Loucy (cell line): ENCODE results near the gene C4B.
"Not testable (repeated sequence)": the region's sequence is repeated elsewhere in the genome, so short reads cannot be mapped to it uniquely, and the experiment has no call there.

Experiments
- H2AFZ ChIP-seq: fragments of 200-600 bp; sonication (generic); 2 replicates; pipeline ENCODE4 v1.6.0; 2016; ENCODE audit warnings: antibody characterized with exemption, mild to moderate bottlenecking, low read length, moderate library complexity
- H3F3A ChIP-seq: fragments of 200-600 bp; 2 replicates; pipeline ENCODE4 v1.6.0; 2016; ENCODE audit warnings: antibody characterized with exemption, low read depth, mild to moderate bottlenecking
- H3K27me3 ChIP-seq: fragments of 200-600 bp; sonication (generic); 2 replicates; pipeline ENCODE4 v1.6.1; 2014; ENCODE audit warnings: low read length, mild to moderate bottlenecking; ENCODE audit not compliant: insufficient read depth, poor library complexity, severe bottlenecking
- H3K36me3 ChIP-seq: fragments of 200-600 bp; sonication (generic); 2 replicates; pipeline ENCODE4 v1.6.1; 2016; ENCODE audit warnings: low read length; ENCODE audit not compliant: insufficient read depth
- H3K4me1 ChIP-seq: fragments of 200-600 bp; sonication (generic); 2 replicates; pipeline ENCODE4 v1.5.1; 2014; ENCODE audit warnings: low read length, mild to moderate bottlenecking; ENCODE audit not compliant: insufficient read depth, poor library complexity, severe bottlenecking
- H3K4me2 ChIP-seq: fragments of 200-600 bp; sonication (generic); 2 replicates; pipeline ENCODE4 v1.6.0; 2014; ENCODE audit warnings: antibody characterized with exemption, low read length, low read depth, mild to moderate bottlenecking; ENCODE audit not compliant: poor library complexity, severe bottlenecking
- H3K4me3 ChIP-seq: fragments of 200-600 bp; sonication (generic); 2 replicates; pipeline ENCODE4 v1.5.1; 2014; ENCODE audit warnings: low read length, mild to moderate bottlenecking, mixed read lengths; ENCODE audit not compliant: poor library complexity, severe bottlenecking
- H3K79me2 ChIP-seq: fragments of 200-600 bp; sonication (generic); 2 replicates; pipeline ENCODE4 v1.6.1; 2014; ENCODE audit warnings: low read length; ENCODE audit not compliant: insufficient read depth
- H3K9ac ChIP-seq: fragments of 200-600 bp; sonication (generic); 2 replicates; pipeline ENCODE4 v1.6.0; 2014; ENCODE audit warnings: mild to moderate bottlenecking, low read depth, low read length, moderate library complexity; ENCODE audit not compliant: poor library complexity, severe bottlenecking
- H3K9me2 ChIP-seq: fragments of 200-600 bp; sonication (generic); replicated peaks from 2 replicates; pipeline ENCODE4 v1.6.1; 2016; ENCODE audit warnings: low read depth, low read length, mixed read lengths
- H3K9me3 ChIP-seq: fragments of 200-600 bp; sonication (generic); 2 replicates; pipeline ENCODE4 v1.6.1; 2014; ENCODE audit warnings: mild to moderate bottlenecking, antibody characterized with exemption, low read length, low read depth; ENCODE audit not compliant: insufficient read depth
- H4K20me1 ChIP-seq: fragments of 200-600 bp; sonication (generic); 2 replicates; pipeline ENCODE4 v1.6.0; 2014; ENCODE audit warnings: antibody characterized with exemption, low read length, mild to moderate bottlenecking; ENCODE audit not compliant: insufficient read depth, poor library complexity, severe bottlenecking

C4B gene

DNA sequence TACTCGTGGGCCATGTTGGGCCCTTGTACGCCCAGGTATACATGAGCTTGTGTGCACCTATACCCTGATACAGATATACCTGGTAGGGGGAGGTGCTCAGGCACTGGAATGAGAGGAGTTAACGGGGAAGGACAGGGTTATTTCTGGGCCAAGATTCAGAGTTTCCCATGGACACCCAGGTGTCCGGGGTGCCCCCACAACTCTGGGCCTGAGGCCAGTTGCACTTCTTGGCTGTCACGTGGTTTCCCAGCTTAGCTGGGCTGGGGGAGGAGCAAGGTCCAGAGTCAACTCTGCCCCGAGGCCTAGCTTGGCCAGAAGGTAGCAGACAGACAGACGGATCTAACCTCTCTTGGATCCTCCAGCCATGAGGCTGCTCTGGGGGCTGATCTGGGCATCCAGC is 32.9 kb upstream of the C4B start, which contains the start of gene C4A:
Gene C4A, plus strand, starts transcription at position 314 of the 400 bp plus-strand sequence. Its CDS starts 51 bp downstream, at position 365.
- H3K4me3 ChIP-seq, H3K36me3 ChIP-seq: not testable (repeated sequence)

DNA sequence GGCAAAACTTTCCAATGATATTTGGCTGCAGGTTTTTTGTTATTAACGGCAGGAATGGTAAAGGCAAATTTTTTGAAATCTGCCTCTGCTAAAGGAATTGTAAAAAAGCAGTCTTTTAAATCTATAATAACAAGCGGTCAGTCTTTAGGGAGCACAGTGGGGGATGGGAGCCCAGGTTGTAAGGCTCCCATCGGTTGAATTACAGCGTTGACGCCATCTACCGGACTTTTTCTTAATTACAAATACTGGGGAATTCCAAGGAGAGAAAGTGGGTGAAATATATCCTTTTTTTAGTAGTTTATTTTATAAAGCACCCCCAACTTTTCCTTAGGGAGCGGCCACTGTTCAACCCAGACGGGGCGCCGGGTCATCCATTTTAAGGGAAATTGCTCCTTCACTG is 25.2 kb upstream of the C4B start:
- H3K27me3 ChIP-seq, H4K20me1 ChIP-seq, H3K9me3 ChIP-seq, H3F3A ChIP-seq, H3K9me2 ChIP-seq, H3K4me1 ChIP-seq, H3K36me3 ChIP-seq, H3K4me2 ChIP-seq, H2AFZ ChIP-seq, H3K79me2 ChIP-seq, H3K4me3 ChIP-seq, H3K9ac ChIP-seq: not testable (repeated sequence)

More for the DNA sequence above, 32.9 kb upstream of the C4B start, which contains the start of gene C4A:
- H3F3A ChIP-seq, H2AFZ ChIP-seq, H3K9me3 ChIP-seq, H3K27me3 ChIP-seq, H3K9ac ChIP-seq, H3K4me2 ChIP-seq, H4K20me1 ChIP-seq, H3K9me2 ChIP-seq, H3K79me2 ChIP-seq: not testable (repeated sequence)
- H3K4me1 ChIP-seq, result peaks cover 15% of the 10 kb centered on the region

DNA sequence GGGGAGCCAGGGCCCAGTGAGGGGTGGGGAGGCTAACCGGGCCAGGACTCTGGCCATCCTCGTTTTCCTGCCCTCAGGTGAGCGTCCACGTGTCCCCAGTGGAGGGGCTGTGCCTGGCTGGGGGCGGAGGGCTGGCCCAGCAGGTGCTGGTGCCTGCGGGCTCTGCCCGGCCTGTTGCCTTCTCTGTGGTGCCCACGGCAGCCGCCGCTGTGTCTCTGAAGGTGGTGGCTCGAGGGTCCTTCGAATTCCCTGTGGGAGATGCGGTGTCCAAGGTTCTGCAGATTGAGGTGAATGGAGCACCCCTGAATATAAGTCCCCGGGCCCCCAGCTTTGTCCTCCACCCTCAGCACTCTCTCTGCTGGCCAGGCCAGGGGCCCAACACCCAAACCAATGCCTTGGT is 20.2 kb upstream of the C4B start:
- H3K9me3 ChIP-seq, H3K9ac ChIP-seq, H3K4me1 ChIP-seq, H3F3A ChIP-seq, H3K9me2 ChIP-seq, H3K4me2 ChIP-seq, H3K36me3 ChIP-seq, H4K20me1 ChIP-seq, H3K27me3 ChIP-seq, H3K4me3 ChIP-seq, H3K79me2 ChIP-seq, H2AFZ ChIP-seq: not testable (repeated sequence)

DNA sequence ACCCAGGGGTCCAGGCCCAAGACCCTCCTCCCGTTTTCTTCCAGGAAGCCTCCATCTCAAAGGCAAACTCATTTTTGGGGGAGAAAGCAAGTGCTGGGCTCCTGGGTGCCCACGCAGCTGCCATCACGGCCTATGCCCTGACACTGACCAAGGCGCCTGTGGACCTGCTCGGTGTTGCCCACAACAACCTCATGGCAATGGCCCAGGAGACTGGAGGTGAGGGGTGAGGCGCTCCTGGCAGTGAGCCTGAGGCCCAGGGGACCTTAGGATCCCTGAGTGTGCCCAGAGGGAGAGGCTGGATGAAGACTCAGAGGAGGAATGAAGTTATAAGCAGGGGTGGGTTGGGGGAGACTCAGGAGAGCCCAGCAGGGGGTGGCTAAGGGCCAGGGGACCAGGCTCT is 18.2 kb upstream of the C4B start:
- H3K9ac ChIP-seq, H3K36me3 ChIP-seq, H4K20me1 ChIP-seq, H3K4me3 ChIP-seq, H3K79me2 ChIP-seq, H3K9me2 ChIP-seq, H2AFZ ChIP-seq, H3K4me1 ChIP-seq, H3K9me3 ChIP-seq, H3K4me2 ChIP-seq, H3K27me3 ChIP-seq, H3F3A ChIP-seq: not testable (repeated sequence)

DNA sequence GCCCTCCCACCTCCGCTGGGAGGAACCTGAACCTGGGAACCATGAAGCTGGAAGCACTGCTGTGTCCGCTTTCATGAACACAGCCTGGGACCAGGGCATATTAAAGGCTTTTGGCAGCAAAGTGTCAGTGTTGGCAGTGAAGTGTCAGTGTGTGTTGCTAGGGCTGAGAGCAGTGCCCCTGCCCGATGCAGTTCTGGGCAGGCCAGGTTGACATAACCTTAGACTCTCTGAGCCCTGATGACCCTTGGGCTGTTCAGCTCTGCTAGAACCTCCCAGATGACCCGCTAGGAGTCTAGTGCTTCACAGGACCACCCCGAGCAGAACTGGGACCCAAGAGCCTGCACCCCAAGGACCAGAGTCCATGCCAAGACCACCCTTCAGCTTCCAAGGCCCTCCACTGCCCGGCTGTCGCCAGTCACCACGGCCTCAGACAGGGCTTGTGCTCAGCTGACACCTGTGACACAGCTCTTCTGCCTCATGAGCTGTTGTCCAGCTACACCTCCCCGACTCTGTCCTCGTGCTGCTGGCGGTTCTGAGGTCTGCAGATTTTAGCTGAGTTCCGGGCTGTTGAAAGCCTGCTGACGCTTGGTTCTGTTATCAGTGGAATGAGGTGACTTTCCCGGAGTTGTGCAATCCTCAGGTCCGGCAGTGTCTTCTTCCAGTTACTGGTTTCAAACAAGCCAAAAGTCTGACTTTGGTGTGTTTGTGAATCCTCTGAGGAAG is 11.9 kb upstream of the C4B start:
- H2AFZ ChIP-seq, H3K36me3 ChIP-seq, H3K4me1 ChIP-seq, H3K9ac ChIP-seq, H3K4me2 ChIP-seq, H4K20me1 ChIP-seq, H3F3A ChIP-seq, H3K27me3 ChIP-seq, H3K4me3 ChIP-seq, H3K79me2 ChIP-seq, H3K9me3 ChIP-seq, H3K9me2 ChIP-seq: not testable (repeated sequence)

DNA sequence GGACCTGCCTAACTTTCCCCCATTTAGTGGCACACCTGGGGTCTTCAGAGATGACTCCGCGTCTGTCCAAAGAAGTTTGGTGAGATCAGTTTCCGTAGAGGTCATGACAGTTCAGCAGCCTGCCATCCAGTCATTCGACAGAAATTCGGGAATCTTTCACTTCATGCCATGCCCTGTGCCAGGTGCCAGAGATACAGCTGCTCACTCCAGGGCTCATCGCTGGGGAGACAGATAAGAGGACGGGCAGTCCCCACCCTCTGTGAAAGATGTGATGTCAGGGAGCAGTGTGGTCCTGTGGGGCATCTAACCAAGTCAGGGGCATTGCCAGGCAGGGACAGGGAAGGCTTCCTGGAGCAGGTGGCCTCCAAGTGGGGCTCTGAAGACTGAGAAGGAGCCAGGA is 11.3 kb upstream of the C4B start:
- H3K27me3 ChIP-seq, H3K4me3 ChIP-seq, H4K20me1 ChIP-seq, H3K4me1 ChIP-seq, H3F3A ChIP-seq, H3K36me3 ChIP-seq, H3K9ac ChIP-seq, H3K79me2 ChIP-seq, H3K4me2 ChIP-seq, H3K9me2 ChIP-seq, H3K9me3 ChIP-seq, H2AFZ ChIP-seq: not testable (repeated sequence)

DNA sequence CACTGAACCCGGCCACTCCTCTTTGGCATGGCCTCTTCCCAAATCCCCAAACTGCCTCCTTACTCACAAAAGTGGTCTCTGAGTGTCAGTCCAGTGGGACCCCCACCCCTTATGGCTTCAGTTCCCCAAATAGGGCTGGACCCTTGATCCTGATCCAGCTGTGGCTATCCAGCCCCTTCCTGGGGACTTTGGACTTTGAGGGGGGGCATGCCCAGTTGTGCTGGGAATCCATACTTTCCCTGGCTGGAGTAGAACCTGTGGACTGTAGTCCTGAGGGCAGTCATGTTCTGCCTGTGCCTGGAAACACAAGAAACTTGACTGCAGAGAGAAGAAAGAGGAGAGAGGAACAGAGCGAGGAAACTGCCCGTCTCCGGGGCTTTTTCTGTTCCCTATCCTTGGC is 10.2 kb upstream of the C4B start:
- not testable (repeated sequence) for H3K4me1 ChIP-seq, H3K27me3 ChIP-seq, H2AFZ ChIP-seq, H3K9ac ChIP-seq, H3K9me3 ChIP-seq, H3K9me2 ChIP-seq, H3K79me2 ChIP-seq, H3K4me2 ChIP-seq, H3K4me3 ChIP-seq, H4K20me1 ChIP-seq, H3F3A ChIP-seq, H3K36me3 ChIP-seq
